Osteocyte (in vitro differentiated cells): Measurements from ENCODE around the gene METTL26. TPM values are rescaled to one million over a fixed set of nuclear protein-coding genes. Genes with fewer than 3 reads are reported as not detected.

Experiments used
- DNase-seq: peaks from one replicate; pipeline ENCODE4 v3.0.0; 2021; ENCODE audit warnings: mixed read lengths; ENCODE audit not compliant: unreplicated experiment; ENCODE audit errors: extremely low spot score
- H3K27ac Mint-ChIP-seq: one replicate; pipeline ENCODE4 v1.8.0; 2021; ENCODE audit warnings: mild to moderate bottlenecking, mixed read lengths; ENCODE audit not compliant: unreplicated experiment
- H3K27me3 Mint-ChIP-seq: one replicate; pipeline ENCODE4 v1.8.0; 2021; ENCODE audit warnings: mixed read lengths; ENCODE audit not compliant: unreplicated experiment
- H3K36me3 Mint-ChIP-seq: one replicate; pipeline ENCODE4 v1.8.0; 2021; ENCODE audit warnings: mixed read lengths; ENCODE audit not compliant: unreplicated experiment
- H3K4me1 Mint-ChIP-seq: one replicate; pipeline ENCODE4 v1.8.0; 2021; ENCODE audit warnings: mixed read lengths; ENCODE audit not compliant: unreplicated experiment
- H3K4me3 Mint-ChIP-seq: one replicate; pipeline ENCODE4 v1.8.0; 2021; ENCODE audit warnings: mild to moderate bottlenecking, moderate library complexity, mixed read lengths; ENCODE audit not compliant: unreplicated experiment
- H3K9me3 Mint-ChIP-seq: one replicate; pipeline ENCODE4 v1.8.0; 2021; ENCODE audit warnings: mixed read lengths; ENCODE audit not compliant: unreplicated experiment
- CTCF ChIP-seq: fragments of 200-600 bp; sonication (generic); IDR thresholded peaks from 2 replicates; pipeline ENCODE4 v1.5.0; 2021; ENCODE audit warnings: antibody characterized with exemption, mild to moderate bottlenecking, moderate library complexity
- total RNA-seq: library from RNA; stranded (reverse); gene quantifications from 2 replicates; pipeline ENCODE4 v1.2.1, GENCODE V29; 2021

Gene METTL26
- total RNA-seq, 1 donor from 2014 or later, result 69.8 TPM

DNA sequence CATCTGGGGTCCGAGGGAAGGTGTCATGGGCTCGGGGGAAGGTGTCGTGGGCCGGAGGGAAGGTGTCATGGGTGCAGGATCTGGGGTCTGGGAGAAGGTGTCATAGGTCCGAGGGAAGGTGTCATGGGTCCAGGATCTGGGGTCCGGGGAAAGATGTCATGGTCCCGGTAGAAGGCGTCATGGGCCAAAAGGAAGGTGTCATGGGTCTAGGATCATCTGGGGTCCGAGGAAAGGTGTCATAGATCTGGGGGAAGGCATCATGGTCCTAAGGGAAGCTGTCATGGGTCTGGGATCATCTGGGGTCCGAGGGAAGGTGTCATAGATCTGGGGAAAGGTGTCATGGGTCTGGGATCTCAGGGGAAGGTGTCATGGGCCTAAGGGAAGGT lies 45.3 kb downstream of the METTL26 start:
- no peak for DNase-seq
- Mint-ChIP-seq H3K36me3 (peaks cover 2% of the 10 kb centered on the region), H3K4me1 (peaks cover 37% of the 10 kb centered on the region), H3K27ac (peak overlapping the region; percentile 48), H3K4me3 (peak overlapping the region; percentile 79), H3K9me3 (no peaks in the 10 kb centered on the region), H3K27me3 (no peaks in the 10 kb centered on the region)
- no peak for TF ChIP-seq CTCF

- Mint-ChIP-seq H3K4me1 (peaks cover 37% of the 10 kb centered on the region), H3K27me3 (no peaks in the 10 kb centered on the region), H3K27ac (peak overlapping the region; percentile 48), H3K9me3 (no peaks in the 10 kb centered on the region), H3K4me3 (peak overlapping the region; percentile 79), H3K36me3 (peaks cover 2% of the 10 kb centered on the region)
- peak; percentile 9 for TF ChIP-seq CTCF
- no peak for DNase-seq
Measured at GRCh38 chr16:590188-590814, 45.8 kb downstream of the METTL26 start.

DNA sequence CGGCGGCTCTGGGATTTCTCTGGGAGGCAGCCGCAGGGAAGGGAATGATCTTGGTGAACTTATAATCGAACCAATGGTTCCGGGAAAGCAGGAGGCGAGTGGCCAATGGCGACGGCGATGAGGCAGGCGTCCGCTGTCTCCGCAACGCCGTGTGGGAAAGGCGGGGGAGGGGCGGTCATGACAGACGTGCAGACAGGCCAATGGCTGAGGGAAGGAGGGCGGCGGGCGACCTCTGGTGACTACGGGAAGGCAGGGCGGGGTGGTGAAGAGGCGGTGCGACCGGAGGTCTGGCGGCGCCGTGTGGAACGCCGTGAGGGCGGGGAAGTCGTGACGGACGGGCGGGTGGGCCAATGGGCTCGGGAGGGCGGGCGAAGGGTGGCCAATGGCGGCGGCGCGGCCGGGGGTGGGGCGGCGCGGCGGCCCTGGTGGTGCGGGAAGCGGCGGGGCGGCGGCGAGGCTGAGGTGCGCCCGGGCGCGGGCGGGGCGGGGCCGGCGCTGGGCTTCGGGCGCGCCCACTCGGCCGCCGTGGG lies 46.4 kb downstream of the METTL26 start, which contains the start of gene RAB40C:
TSS of gene RAB40C (plus strand) at position 409 of the 530 bp plus-strand sequence. CDS start 226 bp downstream, outside the sequence.
- H3K36me3 Mint-ChIP-seq, result peaks cover 2% of the 10 kb centered on the region
- H3K9me3 Mint-ChIP-seq, result no peaks in the 10 kb centered on the region
- peak within 1 kb of the TSS; percentile 100 for H3K27ac Mint-ChIP-seq
- peak within 1 kb of the TSS; percentile 98 for H3K4me3 Mint-ChIP-seq
- no peak for TF ChIP-seq CTCF
- peaks cover 37% of the 10 kb centered on the region for H3K4me1 Mint-ChIP-seq
- no peaks in the 10 kb centered on the region for H3K27me3 Mint-ChIP-seq
- peak; percentile 100 for DNase-seq

GRCh38 chr16:588889-589657 lies 47.0 kb downstream of the METTL26 start:
- DNase-seq, result peak; percentile 99
- TF ChIP-seq CTCF, result no peak
- Mint-ChIP-seq H3K36me3 (peaks cover 2% of the 10 kb centered on the region), H3K4me1 (peaks cover 37% of the 10 kb centered on the region), H3K27ac (peak overlapping the region; percentile 100), H3K27me3 (no peaks in the 10 kb centered on the region), H3K9me3 (no peaks in the 10 kb centered on the region), H3K4me3 (peak overlapping the region; percentile 98)

- peak overlapping the region; percentile 84 for H3K4me3 Mint-ChIP-seq
- peaks cover 36% of the 10 kb centered on the region for H3K4me1 Mint-ChIP-seq
- H3K36me3 Mint-ChIP-seq, result peaks cover 1% of the 10 kb centered on the region
- no peaks in the 10 kb centered on the region for H3K9me3 Mint-ChIP-seq
- no peak for DNase-seq
- H3K27me3 Mint-ChIP-seq, result no peaks in the 10 kb centered on the region
- TF ChIP-seq CTCF, result no peak
- peak overlapping the region; percentile 89 for H3K27ac Mint-ChIP-seq
Measured at GRCh38 chr16:588639-588888, 47.5 kb downstream of the METTL26 start.
